KMS-11 (cell line): ENCODE data around the gene LRIG3.

Experiments used
- H2AFZ ChIP-seq: fragments of 200-600 bp; sonication (generic); 2 replicates; pipeline ENCODE4 v1.6.1; 2016; ENCODE audit warnings: antibody characterized with exemption, mixed run types, low read depth
- H3K27ac ChIP-seq: fragments of 200-600 bp; sonication (generic); 2 replicates; pipeline ENCODE4 v1.6.1; 2016; ENCODE audit warnings: mild to moderate bottlenecking, mixed run types
- H3K27me3 ChIP-seq: fragments of 200-600 bp; sonication (generic); 2 replicates; pipeline ENCODE4 v1.6.1; 2017; ENCODE audit warnings: mild to moderate bottlenecking, low read depth, mixed run types, moderate library complexity; ENCODE audit not compliant: insufficient read depth
- H3K36me3 ChIP-seq: fragments of 200-600 bp; sonication (generic); 2 replicates; pipeline ENCODE4 v1.6.1; 2017; ENCODE audit warnings: mild to moderate bottlenecking, mixed run types; ENCODE audit not compliant: insufficient read depth
- H3K4me1 ChIP-seq: fragments of 200-600 bp; sonication (generic); 2 replicates; pipeline ENCODE4 v1.6.1; 2016; ENCODE audit warnings: mild to moderate bottlenecking, low read depth, mixed run types; ENCODE audit not compliant: poor library complexity, severe bottlenecking
- H3K4me2 ChIP-seq: fragments of 200-600 bp; sonication (generic); 2 replicates; pipeline ENCODE4 v1.7.0; 2016; ENCODE audit warnings: mild to moderate bottlenecking, mixed run types
- H3K4me3 ChIP-seq: fragments of 200-600 bp; sonication (generic); IDR thresholded peaks from 2 replicates; pipeline ENCODE4 v1.6.1; 2017; ENCODE audit warnings: low read depth, low read length, mixed read lengths; ENCODE audit not compliant: insufficient read depth
- H3K79me2 ChIP-seq: fragments of 200-600 bp; sonication (generic); 2 replicates; pipeline ENCODE4 v1.6.1; 2016; ENCODE audit warnings: low read depth, mixed run types; ENCODE audit not compliant: insufficient read depth
- H3K9ac ChIP-seq: fragments of 200-600 bp; sonication (generic); 2 replicates; pipeline ENCODE4 v1.6.1; 2016; ENCODE audit warnings: mild to moderate bottlenecking, mixed run types
- H4K20me1 ChIP-seq: fragments of 200-600 bp; sonication (generic); 2 replicates; pipeline ENCODE4 v1.6.1; 2016; ENCODE audit warnings: mild to moderate bottlenecking, mixed run types; ENCODE audit not compliant: insufficient read depth
- CTCF ChIP-seq: fragments of 200-600 bp; sonication (generic); conservative IDR thresholded peaks from 2 replicates; pipeline ENCODE4 v1.6.1; 2017; ENCODE audit warnings: low read depth, mild to moderate bottlenecking, antibody characterized with exemption, low read length, moderate library complexity, mixed read lengths

LRIG3 gene

DNA sequence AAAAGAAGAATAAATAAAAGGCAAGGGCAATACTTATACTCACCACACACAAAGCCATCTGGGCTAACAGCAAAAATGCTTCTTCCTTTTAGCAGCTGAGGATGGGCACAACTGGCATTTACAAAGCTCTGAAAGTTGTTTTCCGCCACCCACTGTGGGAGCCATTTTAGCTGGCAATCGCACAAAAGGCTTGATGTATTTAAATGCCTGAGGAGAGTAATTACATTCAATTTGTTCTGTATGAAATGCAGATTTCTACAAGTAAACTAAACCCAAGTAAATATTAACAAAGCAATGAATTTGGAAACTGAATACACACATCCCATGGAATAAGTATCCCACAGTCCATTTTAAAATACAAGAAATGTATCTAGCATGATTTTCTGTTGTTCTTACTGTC lies 37.5 kb downstream of the LRIG3 start:
- TF ChIP-seq CTCF = no peak
- peaks cover 10% of the 10 kb centered on the region; the same call in 1 of the 2 replicates for H3K36me3 ChIP-seq
- H3K9ac ChIP-seq = no peak overlapping the region
- H3K4me1 ChIP-seq = peaks cover 7% of the 10 kb centered on the region
- no peaks in the 10 kb centered on the region for H3K27me3 ChIP-seq
- H3K4me3 ChIP-seq = no peak overlapping the region
- no peaks in the 10 kb centered on the region for H4K20me1 ChIP-seq
- H3K4me2 ChIP-seq = no peak overlapping the region
- H3K79me2 ChIP-seq = no peaks in the 10 kb centered on the region
- H2AFZ ChIP-seq = no peak overlapping the region
- H3K27ac ChIP-seq = no peak overlapping the region

- no peaks in the 10 kb centered on the region for H4K20me1 ChIP-seq
- H3K9ac ChIP-seq = no peak overlapping the region
- H3K4me2 ChIP-seq = no peak overlapping the region
- no peaks in the 10 kb centered on the region; the same call in 1 of the 2 replicates for H3K79me2 ChIP-seq
- no peak for TF ChIP-seq CTCF
- H3K36me3 ChIP-seq = peaks cover 10% of the 10 kb centered on the region; the same call in 1 of the 2 replicates
- H3K27me3 ChIP-seq = no peaks in the 10 kb centered on the region
- no peak overlapping the region for H2AFZ ChIP-seq
- H3K4me3 ChIP-seq = no peak overlapping the region
- H3K27ac ChIP-seq = no peak overlapping the region
- H3K4me1 ChIP-seq = peaks cover 16% of the 10 kb centered on the region
Measured at GRCh38 chr12:58881816-58882215, 38.5 kb downstream of the LRIG3 start.

DNA sequence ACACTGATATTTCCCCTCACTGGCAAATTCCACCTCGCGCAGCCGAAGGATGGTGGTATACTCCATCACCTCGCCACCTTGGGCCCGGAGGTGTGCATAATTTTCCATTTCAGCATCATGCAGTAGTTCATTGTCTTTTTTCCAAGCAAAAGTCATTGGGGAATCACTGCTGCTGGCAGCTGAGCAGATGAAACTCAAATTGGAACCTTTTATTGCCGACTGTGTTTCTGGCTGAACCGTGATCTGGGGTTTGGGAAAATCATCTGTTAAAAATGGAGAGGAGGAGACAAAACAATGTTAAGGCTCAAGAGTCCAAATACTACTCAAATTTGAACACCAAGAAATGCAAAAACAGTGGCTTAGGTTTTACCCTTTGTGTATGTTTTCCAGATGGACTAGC lies 39.7 kb downstream of the LRIG3 start:
- Histone ChIP-seq H2AFZ (no peak overlapping the region), H3K4me2 (no peak overlapping the region), H3K27ac (no peak overlapping the region), H3K4me3 (no peak overlapping the region), H3K36me3 (peaks cover 13% of the 10 kb centered on the region; the same call in 1 of the 2 replicates), H4K20me1 (no peaks in the 10 kb centered on the region), H3K9ac (no peak overlapping the region), H3K27me3 (no peaks in the 10 kb centered on the region), H3K79me2 (no peaks in the 10 kb centered on the region; the same call in 1 of the 2 replicates), H3K4me1 (peaks cover 17% of the 10 kb centered on the region)
- no peak for TF ChIP-seq CTCF

GRCh38 chr12:58877243-58877743 lies 43.0 kb downstream of the LRIG3 start:
- Histone ChIP-seq H3K4me3 (no peak overlapping the region), H3K4me1 (peaks cover 17% of the 10 kb centered on the region), H2AFZ (no peak overlapping the region), H3K27ac (no peak overlapping the region), H3K9ac (no peak overlapping the region), H3K79me2 (no peaks in the 10 kb centered on the region; the same call in 1 of the 2 replicates), H3K36me3 (peaks cover 29% of the 10 kb centered on the region; the same call in 1 of the 2 replicates), H3K4me2 (no peak overlapping the region), H3K27me3 (no peaks in the 10 kb centered on the region), H4K20me1 (no peaks in the 10 kb centered on the region)
- no peak for TF ChIP-seq CTCF
